Esophagus muscularis mucosa (tissue), 4 donors: ENCODE measurements around the gene ACSS1.

Experiments used
- EP300 ChIP-seq: sonication (generic); formaldehyde crosslinking; IDR thresholded peaks from one replicate; pipeline ENCODE4 v1.6.1; 2017; ENCODE audit warnings: antibody characterized with exemption
- POLR2A ChIP-seq: fragments of 450-650 bp; IDR thresholded peaks from one replicate; pipeline ENCODE4 v1.6.1; 2017; ENCODE audit warnings: antibody characterized with exemption, moderate library complexity, mild to moderate bottlenecking, low read depth
- TF ChIP-seq, protein P1 (sequence below), 3 experiments: fragments of 200-600 bp in 2 of 3; fragments of 450-650 bp in 1 of 3; sonication (generic) in 2 of 3; IDR thresholded peaks; one replicate each; pipeline ENCODE4 v1.5.1; 2017 to 2019; ENCODE audit warnings: antibody characterized with exemption in 3 of 3, mild to moderate bottlenecking in 2 of 3, moderate library complexity in 1 of 3

DNA sequence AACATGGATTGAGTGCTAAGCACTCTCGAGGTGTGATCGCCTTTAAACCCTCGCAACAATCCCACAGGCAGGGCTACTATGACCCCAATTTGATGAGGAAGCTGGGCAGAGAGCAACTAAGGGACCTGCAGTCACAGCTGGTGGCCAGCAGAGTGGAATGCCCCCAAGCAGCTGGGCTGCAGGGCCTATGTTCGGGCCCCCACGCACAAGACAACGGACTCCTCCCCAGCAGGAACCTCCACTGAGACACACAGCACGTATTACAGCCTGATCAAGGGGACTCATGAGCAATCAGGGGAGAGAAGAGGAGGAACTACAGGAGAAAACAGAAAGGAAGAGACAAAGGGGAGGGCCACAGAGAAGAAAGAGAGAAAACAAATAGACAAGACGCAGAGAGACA, 87.2 kb downstream of the ACSS1 start:
- TF ChIP-seq, protein P1, sequence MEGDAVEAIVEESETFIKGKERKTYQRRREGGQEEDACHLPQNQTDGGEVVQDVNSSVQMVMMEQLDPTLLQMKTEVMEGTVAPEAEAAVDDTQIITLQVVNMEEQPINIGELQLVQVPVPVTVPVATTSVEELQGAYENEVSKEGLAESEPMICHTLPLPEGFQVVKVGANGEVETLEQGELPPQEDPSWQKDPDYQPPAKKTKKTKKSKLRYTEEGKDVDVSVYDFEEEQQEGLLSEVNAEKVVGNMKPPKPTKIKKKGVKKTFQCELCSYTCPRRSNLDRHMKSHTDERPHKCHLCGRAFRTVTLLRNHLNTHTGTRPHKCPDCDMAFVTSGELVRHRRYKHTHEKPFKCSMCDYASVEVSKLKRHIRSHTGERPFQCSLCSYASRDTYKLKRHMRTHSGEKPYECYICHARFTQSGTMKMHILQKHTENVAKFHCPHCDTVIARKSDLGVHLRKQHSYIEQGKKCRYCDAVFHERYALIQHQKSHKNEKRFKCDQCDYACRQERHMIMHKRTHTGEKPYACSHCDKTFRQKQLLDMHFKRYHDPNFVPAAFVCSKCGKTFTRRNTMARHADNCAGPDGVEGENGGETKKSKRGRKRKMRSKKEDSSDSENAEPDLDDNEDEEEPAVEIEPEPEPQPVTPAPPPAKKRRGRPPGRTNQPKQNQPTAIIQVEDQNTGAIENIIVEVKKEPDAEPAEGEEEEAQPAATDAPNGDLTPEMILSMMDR (IDR thresholded peaks at IDR 0.05), result no peak
- TF ChIP-seq POLR2A, result no peak
- TF ChIP-seq EP300, result no peak
